ENCODE results near the gene NOVA1. TPM values are rescaled to one million over a fixed set of nuclear protein-coding genes. Genes with fewer than 3 reads are reported as not detected.

The NOVA1 gene
- total RNA-seq, 1 donor from 2014 or later, result 12.5 TPM

GRCh38 chr14:26531894-26532293, 65.9 kb downstream of the NOVA1 start:
- no peak overlapping the region for H3K4me3 ChIP-seq (ENCODE audit: low read length in 3 of 3)
- H3K36me3 ChIP-seq (ENCODE audit: control insufficient read depth in 3 of 3, insufficient read depth in 3 of 3, low read length in 3 of 3), result no peaks in the 10 kb centered on the region
- H3K27me3 ChIP-seq (ENCODE audit: control insufficient read depth in 3 of 3, insufficient read depth in 3 of 3, low read length in 3 of 3), result no peaks in the 10 kb centered on the region
- no peak overlapping the region for H3K9ac ChIP-seq (ENCODE audit: low read depth in 1 of 3, low read length in 3 of 3)
- H3K27ac ChIP-seq (ENCODE audit: low read depth, low read length), result no peak overlapping the region
- H3K4me1 ChIP-seq (ENCODE audit: control insufficient read depth in 3 of 3, insufficient read depth in 3 of 3, low read length in 3 of 3), result no peaks in the 10 kb centered on the region
- H3K9me3 ChIP-seq (ENCODE audit: control insufficient read depth in 3 of 3, low read length in 3 of 3), result peaks cover 0 to 2% (median 0%) of the 10 kb centered on the region in 3 donors

DNA sequence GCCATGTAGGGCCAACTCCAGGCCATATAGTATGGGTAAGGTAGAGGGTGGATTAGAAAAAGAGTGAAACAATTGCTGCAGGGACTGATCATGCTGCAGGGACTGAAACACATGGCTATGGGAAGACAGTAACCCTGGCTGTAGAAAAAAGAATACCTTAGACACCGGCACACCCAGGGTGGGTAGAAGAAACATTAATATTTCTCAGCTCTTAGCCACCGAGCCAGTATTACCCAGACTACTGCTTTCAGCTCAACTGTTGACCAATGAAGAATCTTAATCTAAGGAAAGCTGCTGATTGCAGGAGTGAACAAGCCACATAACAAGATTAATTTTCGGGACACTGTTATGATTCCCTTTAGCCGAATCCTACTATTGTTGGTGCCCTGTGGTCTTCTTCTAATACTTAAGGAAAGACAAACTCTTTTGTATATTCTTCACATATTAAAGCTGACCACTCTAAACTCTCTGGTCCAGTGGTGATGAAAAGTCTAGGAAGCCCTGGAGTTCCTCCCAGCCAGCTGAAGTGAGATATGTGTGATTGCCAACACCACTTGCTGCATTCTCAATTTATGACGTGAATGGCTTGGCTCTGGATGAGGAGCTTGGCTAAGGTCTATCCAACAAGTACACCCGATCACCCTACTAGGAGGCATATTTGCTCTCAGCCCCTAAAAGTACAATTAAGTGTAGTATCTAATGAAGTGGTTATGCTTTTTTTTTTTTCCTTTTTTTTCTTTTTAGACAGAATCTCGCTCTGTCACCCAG, 69.2 kb downstream of the NOVA1 start:
- Histone ChIP-seq H3K4me3 (ENCODE audit: low read length in 3 of 3) (no peak overlapping the region), H3K9ac (ENCODE audit: low read depth in 1 of 3, low read length in 3 of 3) (no peak overlapping the region), H3K9me3 (ENCODE audit: control insufficient read depth in 3 of 3, low read length in 3 of 3) (peaks cover 0 to 2% (median 0%) of the 10 kb centered on the region in 3 donors), H3K27ac (ENCODE audit: low read depth, low read length) (no peak overlapping the region), H3K36me3 (ENCODE audit: control insufficient read depth in 3 of 3, insufficient read depth in 3 of 3, low read length in 3 of 3) (no peaks in the 10 kb centered on the region), H3K4me1 (ENCODE audit: control insufficient read depth in 3 of 3, insufficient read depth in 3 of 3, low read length in 3 of 3) (no peaks in the 10 kb centered on the region), H3K27me3 (ENCODE audit: control insufficient read depth in 3 of 3, insufficient read depth in 3 of 3, low read length in 3 of 3) (no peaks in the 10 kb centered on the region)

DNA sequence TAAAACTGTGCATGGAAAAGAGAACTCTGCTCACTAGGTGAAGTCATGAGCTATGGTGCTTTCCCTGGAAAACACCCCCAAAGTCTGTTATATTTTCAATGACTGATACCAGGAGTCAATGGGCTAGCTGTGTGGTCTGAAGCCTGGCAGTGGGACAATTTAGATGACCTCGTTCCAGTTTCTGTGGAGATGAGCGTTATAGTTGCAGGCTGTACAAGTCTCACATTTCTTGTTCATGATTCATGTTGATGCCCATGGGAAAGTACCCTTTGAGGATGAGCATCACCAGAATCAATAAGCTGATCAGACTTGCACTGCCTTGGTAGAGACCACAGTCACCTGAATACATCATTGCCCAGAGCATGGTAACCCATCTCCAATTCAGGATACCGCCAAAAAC, 70.7 kb downstream of the NOVA1 start:
- no peaks in the 10 kb centered on the region for H3K27me3 ChIP-seq (ENCODE audit: control insufficient read depth in 3 of 3, insufficient read depth in 3 of 3, low read length in 3 of 3)
- H3K4me1 ChIP-seq (ENCODE audit: control insufficient read depth in 3 of 3, insufficient read depth in 3 of 3, low read length in 3 of 3), result no peaks in the 10 kb centered on the region
- no peak overlapping the region for H3K9ac ChIP-seq (ENCODE audit: low read depth in 1 of 3, low read length in 3 of 3)
- no peak overlapping the region for H3K27ac ChIP-seq (ENCODE audit: low read depth, low read length)
- no peaks in the 10 kb centered on the region for H3K36me3 ChIP-seq (ENCODE audit: control insufficient read depth in 3 of 3, insufficient read depth in 3 of 3, low read length in 3 of 3)
- no peak overlapping the region for H3K4me3 ChIP-seq (ENCODE audit: low read length in 3 of 3)
- peaks cover 0 to 2% (median 0%) of the 10 kb centered on the region in 3 donors for H3K9me3 ChIP-seq (ENCODE audit: control insufficient read depth in 3 of 3, low read length in 3 of 3)

DNA sequence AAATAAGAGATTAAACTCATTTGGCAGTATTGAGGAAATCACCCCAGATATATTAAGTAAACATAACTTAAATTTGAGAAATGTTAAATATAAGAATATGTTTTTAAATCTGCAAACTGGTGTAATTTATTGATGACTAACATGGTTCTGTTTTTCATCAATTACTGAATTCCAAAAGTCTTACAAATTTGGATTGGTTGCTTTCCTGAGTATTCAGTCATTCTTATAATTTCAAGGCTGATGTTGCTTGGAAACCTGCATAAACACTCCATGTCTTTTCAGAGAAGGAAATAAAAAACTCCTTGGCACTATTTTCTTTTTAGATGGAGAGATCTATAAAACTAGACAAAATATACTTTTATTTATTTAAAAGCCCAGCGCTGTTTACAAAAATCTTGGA, 71.7 kb downstream of the NOVA1 start:
- no peaks in the 10 kb centered on the region for H3K36me3 ChIP-seq (ENCODE audit: control insufficient read depth in 3 of 3, insufficient read depth in 3 of 3, low read length in 3 of 3)
- no peak overlapping the region for H3K27ac ChIP-seq (ENCODE audit: low read depth, low read length)
- no peak overlapping the region for H3K4me3 ChIP-seq (ENCODE audit: low read length in 3 of 3)
- peaks cover 0 to 2% (median 0%) of the 10 kb centered on the region in 3 donors for H3K9me3 ChIP-seq (ENCODE audit: control insufficient read depth in 3 of 3, low read length in 3 of 3)
- no peaks in the 10 kb centered on the region for H3K27me3 ChIP-seq (ENCODE audit: control insufficient read depth in 3 of 3, insufficient read depth in 3 of 3, low read length in 3 of 3)
- no peak overlapping the region for H3K9ac ChIP-seq (ENCODE audit: low read depth in 1 of 3, low read length in 3 of 3)
- H3K4me1 ChIP-seq (ENCODE audit: control insufficient read depth in 3 of 3, insufficient read depth in 3 of 3, low read length in 3 of 3), result no peaks in the 10 kb centered on the region

DNA sequence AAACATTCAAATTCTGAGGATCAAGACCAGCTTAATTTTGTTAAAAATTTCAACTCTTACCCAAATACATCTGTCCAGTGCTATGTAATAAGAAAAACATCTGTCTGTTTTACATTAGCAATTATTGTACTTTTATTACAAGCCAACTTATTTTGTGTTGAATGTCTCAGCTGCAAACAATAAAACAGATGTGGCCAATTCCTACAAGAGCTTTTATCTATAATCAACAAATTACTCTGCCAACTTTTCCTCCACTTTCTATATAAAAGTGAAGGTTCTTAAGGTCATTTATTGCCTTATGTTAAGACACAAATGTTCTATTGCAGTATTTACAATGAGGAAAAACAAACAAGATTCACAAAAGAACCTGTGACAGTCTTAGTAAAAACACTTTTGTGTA, 72.7 kb downstream of the NOVA1 start:
- Histone ChIP-seq H3K4me3 (ENCODE audit: low read length in 3 of 3) (no peak overlapping the region), H3K9me3 (ENCODE audit: control insufficient read depth in 3 of 3, low read length in 3 of 3) (peaks cover 0 to 2% (median 0%) of the 10 kb centered on the region in 3 donors), H3K9ac (ENCODE audit: low read depth in 1 of 3, low read length in 3 of 3) (no peak overlapping the region), H3K27ac (ENCODE audit: low read depth, low read length) (no peak overlapping the region), H3K36me3 (ENCODE audit: control insufficient read depth in 3 of 3, insufficient read depth in 3 of 3, low read length in 3 of 3) (no peaks in the 10 kb centered on the region), H3K27me3 (ENCODE audit: control insufficient read depth in 3 of 3, insufficient read depth in 3 of 3, low read length in 3 of 3) (no peaks in the 10 kb centered on the region), H3K4me1 (ENCODE audit: control insufficient read depth in 3 of 3, insufficient read depth in 3 of 3, low read length in 3 of 3) (no peaks in the 10 kb centered on the region)

GRCh38 chr14:26522967-26523366, 74.9 kb downstream of the NOVA1 start:
- H3K27ac ChIP-seq (ENCODE audit: low read depth, low read length), result no peak overlapping the region

GRCh38 chr14:26517771-26518170, 80.1 kb downstream of the NOVA1 start:
- H3K27me3 ChIP-seq (ENCODE audit: control insufficient read depth in 3 of 3, insufficient read depth in 3 of 3, low read length in 3 of 3), result no peaks in the 10 kb centered on the region
- no peaks in the 10 kb centered on the region for H3K36me3 ChIP-seq (ENCODE audit: control insufficient read depth in 3 of 3, insufficient read depth in 3 of 3, low read length in 3 of 3)
- H3K9me3 ChIP-seq (ENCODE audit: control insufficient read depth in 3 of 3, low read length in 3 of 3), result no peaks in the 10 kb centered on the region
- no peak overlapping the region for H3K9ac ChIP-seq (ENCODE audit: low read depth in 1 of 3, low read length in 3 of 3)
- H3K4me3 ChIP-seq (ENCODE audit: low read length in 3 of 3), result no peak overlapping the region
- no peak overlapping the region for H3K27ac ChIP-seq (ENCODE audit: low read depth, low read length)
- H3K4me1 ChIP-seq (ENCODE audit: control insufficient read depth in 3 of 3, insufficient read depth in 3 of 3, low read length in 3 of 3), result no peaks in the 10 kb centered on the region

More at GRCh38 chr14:26522967-26523366, 74.9 kb downstream of the NOVA1 start:
- Histone ChIP-seq H3K36me3 (ENCODE audit: control insufficient read depth in 3 of 3, insufficient read depth in 3 of 3, low read length in 3 of 3) (no peaks in the 10 kb centered on the region), H3K4me3 (ENCODE audit: low read length in 3 of 3) (no peak overlapping the region), H3K27me3 (ENCODE audit: control insufficient read depth in 3 of 3, insufficient read depth in 3 of 3, low read length in 3 of 3) (no peaks in the 10 kb centered on the region), H3K4me1 (ENCODE audit: control insufficient read depth in 3 of 3, insufficient read depth in 3 of 3, low read length in 3 of 3) (no peaks in the 10 kb centered on the region), H3K9ac (ENCODE audit: low read depth in 1 of 3, low read length in 3 of 3) (no peak overlapping the region), H3K9me3 (ENCODE audit: control insufficient read depth in 3 of 3, low read length in 3 of 3) (no peaks in the 10 kb centered on the region)

DNA sequence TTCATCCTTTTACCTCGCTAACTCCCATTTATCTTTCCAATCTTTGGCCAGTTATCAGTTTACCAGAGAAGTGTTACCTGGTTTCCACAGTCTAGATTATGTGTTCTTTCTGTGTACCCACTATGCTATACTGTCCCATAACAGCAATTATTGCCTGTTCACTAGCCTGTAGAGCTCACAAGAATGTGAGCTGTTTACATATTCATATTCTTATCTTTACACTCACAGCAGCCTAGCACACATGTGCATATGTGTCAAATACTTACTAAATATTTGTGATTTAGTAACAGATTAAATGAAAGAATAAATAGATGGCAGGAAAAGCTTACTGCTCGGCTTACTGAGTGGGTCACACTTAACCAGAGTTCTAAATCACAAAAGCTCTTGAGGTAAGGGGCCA, 97.8 kb downstream of the NOVA1 start:
- Histone ChIP-seq H3K9me3 (ENCODE audit: control insufficient read depth in 3 of 3, low read length in 3 of 3) (no peaks in the 10 kb centered on the region), H3K9ac (ENCODE audit: low read depth in 1 of 3, low read length in 3 of 3) (no peak overlapping the region), H3K4me1 (ENCODE audit: control insufficient read depth in 3 of 3, insufficient read depth in 3 of 3, low read length in 3 of 3) (no peaks in the 10 kb centered on the region), H3K36me3 (ENCODE audit: control insufficient read depth in 3 of 3, insufficient read depth in 3 of 3, low read length in 3 of 3) (no peaks in the 10 kb centered on the region), H3K27ac (ENCODE audit: low read depth, low read length) (no peak overlapping the region), H3K27me3 (ENCODE audit: control insufficient read depth in 3 of 3, insufficient read depth in 3 of 3, low read length in 3 of 3) (no peaks in the 10 kb centered on the region), H3K4me3 (ENCODE audit: low read length in 3 of 3) (no peak overlapping the region)

DNA sequence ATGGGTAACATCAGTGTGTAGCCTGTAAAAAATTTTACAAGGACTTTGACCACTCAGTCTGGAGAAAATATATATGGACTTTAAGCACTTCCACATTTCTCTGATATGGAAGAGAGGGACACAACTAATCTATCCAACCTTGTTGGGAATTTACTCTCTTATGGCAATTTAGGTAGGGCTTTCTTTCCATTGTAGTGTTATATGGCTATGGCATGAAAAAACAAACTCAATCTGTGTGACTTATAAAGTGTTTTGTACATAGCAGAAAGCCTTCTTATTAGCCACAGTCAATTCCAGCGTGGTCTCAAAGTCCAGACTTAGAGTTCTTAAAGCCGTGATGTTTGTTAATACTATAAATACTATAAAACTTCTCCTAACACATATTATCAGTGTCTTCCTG, 98.3 kb downstream of the NOVA1 start:
- no peaks in the 10 kb centered on the region for H3K36me3 ChIP-seq (ENCODE audit: control insufficient read depth in 3 of 3, insufficient read depth in 3 of 3, low read length in 3 of 3)
- H3K27ac ChIP-seq (ENCODE audit: low read depth, low read length), result no peak overlapping the region
- no peak overlapping the region for H3K4me3 ChIP-seq (ENCODE audit: low read length in 3 of 3)
- H3K9me3 ChIP-seq (ENCODE audit: control insufficient read depth in 3 of 3, low read length in 3 of 3), result no peaks in the 10 kb centered on the region
- no peaks in the 10 kb centered on the region for H3K27me3 ChIP-seq (ENCODE audit: control insufficient read depth in 3 of 3, insufficient read depth in 3 of 3, low read length in 3 of 3)
- H3K9ac ChIP-seq (ENCODE audit: low read depth in 1 of 3, low read length in 3 of 3), result no peak overlapping the region
- no peaks in the 10 kb centered on the region for H3K4me1 ChIP-seq (ENCODE audit: control insufficient read depth in 3 of 3, insufficient read depth in 3 of 3, low read length in 3 of 3)

DNA sequence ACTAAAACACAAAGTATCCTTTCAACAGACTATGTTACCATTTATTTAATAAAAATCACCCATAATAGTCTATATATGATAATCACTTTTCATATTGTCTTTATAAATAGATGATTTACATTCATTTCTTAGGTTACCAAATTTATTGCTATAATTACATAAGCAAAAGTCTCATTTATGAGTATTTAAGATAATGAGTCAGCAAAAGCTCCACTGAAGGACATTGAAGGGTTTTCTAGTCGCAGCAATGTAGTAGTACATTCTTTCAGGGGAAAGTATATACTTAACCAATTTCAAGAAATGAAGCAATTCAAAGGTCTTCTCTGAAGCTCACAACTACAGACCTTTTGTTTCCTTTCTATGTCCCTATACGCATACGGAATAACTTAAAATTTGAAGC, 110.9 kb downstream of the NOVA1 start:
- Histone ChIP-seq H3K4me1 (ENCODE audit: control insufficient read depth in 3 of 3, insufficient read depth in 3 of 3, low read length in 3 of 3) (no peaks in the 10 kb centered on the region), H3K27ac (ENCODE audit: low read depth, low read length) (no peak overlapping the region), H3K4me3 (ENCODE audit: low read length in 3 of 3) (no peak overlapping the region), H3K9ac (ENCODE audit: low read depth in 1 of 3, low read length in 3 of 3) (no peak overlapping the region), H3K27me3 (ENCODE audit: control insufficient read depth in 3 of 3, insufficient read depth in 3 of 3, low read length in 3 of 3) (no peaks in the 10 kb centered on the region), H3K9me3 (ENCODE audit: control insufficient read depth in 3 of 3, low read length in 3 of 3) (no peaks in the 10 kb centered on the region), H3K36me3 (ENCODE audit: control insufficient read depth in 3 of 3, insufficient read depth in 3 of 3, low read length in 3 of 3) (no peaks in the 10 kb centered on the region)

Data from skeletal muscle tissue (tissue), 4 donors.